Measurements from ENCODE around the gene GMPS. TPM values are rescaled to one million over a fixed set of nuclear protein-coding genes. Genes with fewer than 3 reads are reported as not detected.

Gene GMPS
- total and polyA plus RNA-seq, 2 of the 13 experiments (the other 11 are each of a cell fraction or from before 2014, with no cell fraction given), result 29.6 to 85.5 TPM

GRCh38 chr3:155938409-155938808 lies 68.0 kb downstream of the GMPS start:
- WGBS (ENCODE audit: low lambda C conversion rate), result 96% methylated on average over 2 of the region's 2 CpGs
- intact Hi-C loops (cut with micrococcal nuclease; ENCODE audit: unreplicated experiment) (no loop called here), in situ Hi-C loops (cut with HindIII; ENCODE audit: extremely low pct_ligation_motif_present, low pct_unique_long_range_greater_than_20kb) (no loop called here)
- no peaks in the 10 kb centered on the region for H3K9me3 ChIP-seq (ENCODE audit: low read length)
- no peak overlapping the region for H3K4me3 ChIP-seq (replicated peaks in 1 of 3; ENCODE audit: insufficient read depth in 1 of 3, low read depth in 2 of 3, low read length in 3 of 3)
- no peak for TF ChIP-seq ISX (CRISPR knock-in tag; conservative IDR thresholded peaks at IDR 0.05)
- TF ChIP-seq CTCF (CRISPR knock-in tag; IDR thresholded peaks at IDR 0.05), result no peak
- no peak for TF ChIP-seq PCBP2 (optimal IDR thresholded peaks at IDR 0.05; ENCODE audit: low read depth, low read length, poor library complexity, severe bottlenecking)
- no peak for TF ChIP-seq HMGA1 (CRISPR knock-in tag; conservative IDR thresholded peaks at IDR 0.05)
- no peak for TF ChIP-seq ZNF800 (CRISPR knock-in tag; IDR thresholded peaks at IDR 0.05)
- TF ChIP-seq RNF219 (CRISPR knock-in tag; IDR thresholded peaks at IDR 0.05), result no peak
- no peak for TF ChIP-seq ATRX (CRISPR knock-in tag; IDR thresholded peaks at IDR 0.05; ENCODE audit: borderline replicate concordance)
- no peak for TF ChIP-seq SUZ12 (IDR thresholded peaks at IDR 0.05; ENCODE audit: low read depth, low read length)
- no peak for TF ChIP-seq CHD2 (IDR thresholded peaks at IDR 0.05; ENCODE audit: low read depth, low read length)
- no peak for TF ChIP-seq GFI1 (CRISPR knock-in tag; IDR thresholded peaks at IDR 0.05; ENCODE audit: borderline replicate concordance)
- no peak for TF ChIP-seq ZNF335 (CRISPR knock-in tag; IDR thresholded peaks at IDR 0.05)
- ChIA-PET CTCF (ENCODE audit: low intra/inter-chr PET ratio, low total read pairs) (no interaction called here), POLR2A (no interaction called here)
- peaks cover 10 to 52% of the 10 kb centered on the region in 2 experiments; a peak in 4 of 5 replicates for H3K36me3 ChIP-seq (replicated peaks in 1 of 2; ENCODE audit: control insufficient read depth in 1 of 2, insufficient read depth in 2 of 2, low read length in 2 of 2)
- BruUV-seq (replicated peaks), result no TSS peak
- H3K9ac ChIP-seq (ENCODE audit: insufficient read depth, low read depth, low read length), result no peak overlapping the region
- no peaks in the 10 kb centered on the region for H3K4me1 ChIP-seq (ENCODE audit: insufficient read depth, low read length)
- FAIRE-seq, result no peak
- no peak for ATAC-seq
- H4K20me1 ChIP-seq (ENCODE audit: insufficient read depth, low read length), result no peaks in the 10 kb centered on the region
- no peak overlapping the region for H3K4me2 ChIP-seq (ENCODE audit: low read depth, low read length)
- H3K27ac ChIP-seq (ENCODE audit: extremely low read length, insufficient read depth, low read length), result no peak overlapping the region
- no peak overlapping the region for H2AFZ ChIP-seq (ENCODE audit: low read length)
- no peaks in the 10 kb centered on the region for H3K27me3 ChIP-seq (ENCODE audit: control insufficient read depth in 1 of 2, insufficient read depth in 2 of 2, low read length in 2 of 2)
- DNase-seq (ENCODE audit: low spot score), result no peak
- no peaks in the 10 kb centered on the region for H3K79me2 ChIP-seq (ENCODE audit: insufficient read depth, low read length)
